DND-41 (cell line): ENCODE results near the gene TGM2.

Experiments
- CTCF ChIP-seq: IDR thresholded peaks from 2 replicates; pipeline ENCODE4 v1.5.1; 2012; ENCODE audit warnings: borderline replicate concordance, low read length, moderate library complexity, mild to moderate bottlenecking; ENCODE audit not compliant: poor library complexity, severe bottlenecking; ENCODE audit errors: extremely low read depth
- EZH2 ChIP-seq: IDR thresholded peaks from 3 replicates; pipeline ENCODE4 v1.6.1; 2012; ENCODE audit warnings: borderline replicate concordance, low read depth, mild to moderate bottlenecking, moderate library complexity, low read length, inconsistent platforms; ENCODE audit not compliant: severe bottlenecking

- TF ChIP-seq CTCF (no peak), EZH2 (no peak)
Observed at GRCh38 chr20:38112930-38113294, 52.2 kb downstream of the TGM2 start.
